Body of pancreas (tissue), 4 donors: ENCODE data around the gene RASEF. TPM values are rescaled to one million over a fixed set of nuclear protein-coding genes. Genes with fewer than 3 reads are reported as not detected.
"Not testable (repeated sequence)": the region's sequence is repeated elsewhere in the genome, so short reads cannot be mapped to it uniquely, and the experiment has no call there.

ENCODE experiments used
- ATAC-seq: fragments of 150-250 bp; one replicate; pipeline ENCODE4 v1.9.1; 2016
- DNase-seq, 4 donors: peaks; one replicate each; pipeline ENCODE4 v3.0.0-alpha.2; 2019
- H3K27ac ChIP-seq, 4 donors: fragments of 200-600 bp; sonication (generic); 1 replicate in 3 of 4; 2 replicates in 1 of 4; pipeline versions ENCODE4 v1.5.1 to v1.6.1; 2016 to 2019; ENCODE audit warnings: mild to moderate bottlenecking in 1 of 4, mixed read lengths in 1 of 4, moderate library complexity in 1 of 4
- H3K27me3 ChIP-seq, 2 donors: fragments of 200-600 bp; sonication (generic); one replicate each; pipeline ENCODE4 v1.6.0; 2016; ENCODE audit warnings: mild to moderate bottlenecking in 1 of 2
- H3K36me3 ChIP-seq, 2 donors: fragments of 200-600 bp; sonication (generic); replicated peaks in 1 of 2; 2 replicates each; pipeline ENCODE4 v1.5.1; 2016; ENCODE audit warnings: low read depth in 2 of 2; ENCODE audit not compliant: insufficient read depth in 1 of 2
- H3K4me1 ChIP-seq: fragments of 200-600 bp; sonication (generic); one replicate; pipeline ENCODE4 v1.6.0; 2016
- H3K4me3 ChIP-seq, 2 donors: fragments of 200-600 bp; sonication (generic); 1 replicate in 1 of 2; 2 replicates in 1 of 2; pipeline ENCODE4 v1.5.1; 2016 to 2019
- H3K9me3 ChIP-seq, 3 donors: fragments of 200-600 bp; sonication (generic); 1 replicate in 2 of 3; 2 replicates in 1 of 3; pipeline ENCODE4 v1.5.1; 2016
- CTCF ChIP-seq, 7 experiments: fragments of 450-650 bp in 4 of 7; fragments of 200-600 bp in 3 of 7; sonication (generic) in 3 of 7; IDR thresholded peaks; one replicate each; pipeline ENCODE4 v1.5.1; 2016 to 2019; ENCODE audit warnings: antibody characterized with exemption in 7 of 7
- POLR2A ChIP-seq, 3 donors: fragments of 450-650 bp; IDR thresholded peaks; one replicate each; pipeline ENCODE4 v1.6.1; 2016; ENCODE audit warnings: antibody characterized with exemption in 3 of 3, mild to moderate bottlenecking in 2 of 3
- WGBS, 2 donors: methylation state at CpG; one replicate each; pipeline ENCODE4 v1.1.5; 2017; 5-methylcytosine and 5-hydroxymethylcytosine counted together
- intact Hi-C: fragments of 100-400 bp; cut with DNase I; formaldehyde crosslinking; loops from one replicate; pipeline ENCODE4 v1.15.1; 2023
- total RNA-seq, 2 donors: library from RNA; depleted of rRNA; stranded (reverse); fragments of >200 nt; gene quantifications; one replicate each; pipeline ENCODE4 v1.1.0, GENCODE V29; 2016

Gene RASEF
- total RNA-seq, 2 donors from 2014 or later = 49.5 to 59.7 TPM

GRCh38 chr9:83106772-83107171, 43.8 kb upstream of the RASEF start:
- Histone ChIP-seq H3K4me3 (no peak overlapping the region), H3K27ac (no peak overlapping the region), H3K36me3 (no peaks in the 10 kb centered on the region), H3K9me3 (no peaks in the 10 kb centered on the region), H3K27me3 (no peaks in the 10 kb centered on the region), H3K4me1 (peaks cover 11% of the 10 kb centered on the region)
- intact Hi-C loops = no loop called here
- no peak for TF ChIP-seq CTCF (IDR thresholded peaks at IDR 0.05)
- TF ChIP-seq POLR2A (IDR thresholded peaks at IDR 0.05) = no peak
- WGBS, 2 donors = 22 to 31% methylated on average over 2 of the region's 2 CpGs
- ATAC-seq (peak; percentile 52), DNase-seq (peak in 2 of 4 donors; percentile 25 to 31)

GRCh38 chr9:83106263-83106662, 43.3 kb upstream of the RASEF start:
- no peaks in the 10 kb centered on the region for H3K36me3 ChIP-seq
- 64 to 75% methylated on average over 1 of the region's 1 CpG for whole genome bisulfite sequencing, 2 donors
- H3K4me3 ChIP-seq = no peak overlapping the region
- ATAC-seq (no peak), DNase-seq (no peak)
- H3K4me1 ChIP-seq = peaks cover 11% of the 10 kb centered on the region
- H3K27me3 ChIP-seq = no peaks in the 10 kb centered on the region
- H3K27ac ChIP-seq = no peak overlapping the region
- H3K9me3 ChIP-seq = no peaks in the 10 kb centered on the region
- TF ChIP-seq POLR2A (IDR thresholded peaks at IDR 0.05) = no peak
- no peak for TF ChIP-seq CTCF (IDR thresholded peaks at IDR 0.05)
- intact Hi-C loops = no loop called here

GRCh38 chr9:83097633-83098032, 34.7 kb upstream of the RASEF start:
- 93 to 96% methylated on average over 4 of the region's 4 CpGs for WGBS, 2 donors
- H3K9me3 ChIP-seq = no peaks in the 10 kb centered on the region
- H3K27ac ChIP-seq = no peak overlapping the region
- no peak overlapping the region for H3K4me3 ChIP-seq
- H3K36me3 ChIP-seq = no peaks in the 10 kb centered on the region
- H3K4me1 ChIP-seq = no peaks in the 10 kb centered on the region
- no peaks in the 10 kb centered on the region for H3K27me3 ChIP-seq
- DNase-seq (no peak), ATAC-seq (no peak)
- TF ChIP-seq CTCF (IDR thresholded peaks at IDR 0.05) (no peak), POLR2A (IDR thresholded peaks at IDR 0.05) (no peak)
- intact Hi-C loops = no loop called here

GRCh38 chr9:83093311-83093710, 30.4 kb upstream of the RASEF start:
- H3K4me3 ChIP-seq, ATAC-seq, intact Hi-C loops, H3K9me3 ChIP-seq, DNase-seq, H3K4me1 ChIP-seq, H3K27me3 ChIP-seq, H3K27ac ChIP-seq, H3K36me3 ChIP-seq: not testable (repeated sequence)
- WGBS, 2 donors = 90 to 92% methylated on average over 11 to 14 of the region's 24 CpGs

- no peaks in the 10 kb centered on the region for H3K36me3 ChIP-seq
- peaks cover 14% of the 10 kb centered on the region for H3K4me1 ChIP-seq
- H3K4me3 ChIP-seq = no peak overlapping the region
- no peaks in the 10 kb centered on the region for H3K27me3 ChIP-seq
- intact Hi-C loops = no loop called here
- 74 to 76% methylated on average over 6 of the region's 6 CpGs for WGBS, 2 donors
- DNase-seq (no peak), ATAC-seq (no peak)
- H3K27ac ChIP-seq = no peak overlapping the region
- TF ChIP-seq POLR2A (IDR thresholded peaks at IDR 0.05) (no peak), CTCF (IDR thresholded peaks at IDR 0.05) (no peak)
- H3K9me3 ChIP-seq = no peaks in the 10 kb centered on the region
Measured at GRCh38 chr9:83081846-83082245, 18.9 kb upstream of the RASEF start.
